VCaP (cell line): ENCODE measurements around the gene IQCE.

ENCODE experiments used
- H3K27ac ChIP-seq: fragments of 450-650 bp; 2 replicates; pipeline ENCODE4 v1.5.1; 2017
- TF ChIP-seq, protein P1 (sequence below): fragments of 450-650 bp; conservative IDR thresholded peaks from 2 replicates; pipeline ENCODE4 v1.5.1; 2017; ENCODE audit warnings: mild to moderate bottlenecking, moderate library complexity

Gene IQCE

DNA sequence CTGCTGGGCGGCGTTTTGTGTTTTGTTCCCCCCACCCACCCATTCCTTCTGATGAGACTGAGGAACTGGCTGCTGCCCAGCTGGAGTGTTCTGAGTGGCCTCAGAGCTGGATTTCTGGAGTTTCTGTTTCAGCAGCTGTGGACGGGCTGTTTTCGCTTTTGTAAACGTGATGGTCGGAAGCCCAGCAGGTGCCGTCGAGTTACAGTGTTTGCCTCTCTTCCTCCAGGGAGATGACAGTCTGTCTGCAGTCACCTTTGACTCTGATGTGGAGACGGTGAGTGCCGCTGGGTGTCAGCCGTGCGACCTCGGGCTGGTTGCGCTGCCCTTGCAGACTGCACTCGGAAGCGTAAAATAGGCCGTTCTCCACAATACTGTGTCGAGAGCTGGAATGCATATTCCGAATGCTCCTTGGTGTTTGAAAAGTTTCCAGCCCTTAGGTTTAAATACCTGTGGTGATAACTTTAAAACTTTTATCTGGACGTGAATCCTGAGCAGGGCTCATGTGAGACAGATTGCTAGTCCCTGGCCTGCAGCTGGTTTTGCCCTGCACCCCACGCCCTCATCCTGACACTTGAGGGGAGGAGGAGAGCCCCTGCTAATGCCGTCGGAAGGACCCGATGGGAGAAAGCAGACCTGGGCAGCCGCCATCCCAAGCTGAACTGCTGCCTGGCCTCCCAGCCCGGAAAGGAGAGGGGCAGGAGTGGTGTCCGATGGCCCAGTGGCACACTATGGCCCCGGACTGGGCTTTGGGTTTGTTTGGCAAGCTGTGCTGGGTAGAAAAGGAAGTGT is 8.3 kb downstream of the IQCE start:
- TF ChIP-seq, protein P1, sequence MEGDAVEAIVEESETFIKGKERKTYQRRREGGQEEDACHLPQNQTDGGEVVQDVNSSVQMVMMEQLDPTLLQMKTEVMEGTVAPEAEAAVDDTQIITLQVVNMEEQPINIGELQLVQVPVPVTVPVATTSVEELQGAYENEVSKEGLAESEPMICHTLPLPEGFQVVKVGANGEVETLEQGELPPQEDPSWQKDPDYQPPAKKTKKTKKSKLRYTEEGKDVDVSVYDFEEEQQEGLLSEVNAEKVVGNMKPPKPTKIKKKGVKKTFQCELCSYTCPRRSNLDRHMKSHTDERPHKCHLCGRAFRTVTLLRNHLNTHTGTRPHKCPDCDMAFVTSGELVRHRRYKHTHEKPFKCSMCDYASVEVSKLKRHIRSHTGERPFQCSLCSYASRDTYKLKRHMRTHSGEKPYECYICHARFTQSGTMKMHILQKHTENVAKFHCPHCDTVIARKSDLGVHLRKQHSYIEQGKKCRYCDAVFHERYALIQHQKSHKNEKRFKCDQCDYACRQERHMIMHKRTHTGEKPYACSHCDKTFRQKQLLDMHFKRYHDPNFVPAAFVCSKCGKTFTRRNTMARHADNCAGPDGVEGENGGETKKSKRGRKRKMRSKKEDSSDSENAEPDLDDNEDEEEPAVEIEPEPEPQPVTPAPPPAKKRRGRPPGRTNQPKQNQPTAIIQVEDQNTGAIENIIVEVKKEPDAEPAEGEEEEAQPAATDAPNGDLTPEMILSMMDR = no peak
- H3K27ac ChIP-seq = no peak overlapping the region

DNA sequence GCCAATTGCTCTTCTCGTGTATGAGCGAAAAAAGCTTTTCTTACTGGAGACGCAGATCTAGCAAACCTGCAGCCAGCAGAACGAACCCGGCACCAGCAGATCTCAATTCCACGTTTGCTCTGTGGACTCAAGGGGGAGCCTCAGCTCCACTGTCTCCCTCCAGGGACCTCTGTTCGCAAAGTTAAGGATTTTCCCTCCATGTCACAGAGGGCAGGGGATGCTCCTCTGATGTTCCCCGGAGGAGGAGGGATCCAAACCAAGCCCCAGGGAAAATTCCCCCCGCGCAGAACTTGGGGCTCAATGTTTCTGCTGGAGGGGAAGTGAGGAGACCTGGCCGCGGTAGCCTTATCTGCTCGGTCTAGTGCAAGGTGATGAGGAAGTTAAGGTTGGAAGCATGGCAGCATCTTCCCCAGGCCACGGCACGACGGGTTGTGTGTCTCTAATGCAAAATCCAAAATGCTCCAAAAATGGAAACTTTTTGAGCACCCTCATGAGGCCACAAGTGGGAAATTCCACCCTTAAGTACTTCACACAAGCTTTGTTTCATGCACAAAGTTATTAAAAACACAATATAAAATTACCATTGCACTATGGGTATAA is 9.0 kb downstream of the IQCE start:
- no peak overlapping the region for H3K27ac ChIP-seq
- TF ChIP-seq, protein P1 = peak; percentile 60

DNA sequence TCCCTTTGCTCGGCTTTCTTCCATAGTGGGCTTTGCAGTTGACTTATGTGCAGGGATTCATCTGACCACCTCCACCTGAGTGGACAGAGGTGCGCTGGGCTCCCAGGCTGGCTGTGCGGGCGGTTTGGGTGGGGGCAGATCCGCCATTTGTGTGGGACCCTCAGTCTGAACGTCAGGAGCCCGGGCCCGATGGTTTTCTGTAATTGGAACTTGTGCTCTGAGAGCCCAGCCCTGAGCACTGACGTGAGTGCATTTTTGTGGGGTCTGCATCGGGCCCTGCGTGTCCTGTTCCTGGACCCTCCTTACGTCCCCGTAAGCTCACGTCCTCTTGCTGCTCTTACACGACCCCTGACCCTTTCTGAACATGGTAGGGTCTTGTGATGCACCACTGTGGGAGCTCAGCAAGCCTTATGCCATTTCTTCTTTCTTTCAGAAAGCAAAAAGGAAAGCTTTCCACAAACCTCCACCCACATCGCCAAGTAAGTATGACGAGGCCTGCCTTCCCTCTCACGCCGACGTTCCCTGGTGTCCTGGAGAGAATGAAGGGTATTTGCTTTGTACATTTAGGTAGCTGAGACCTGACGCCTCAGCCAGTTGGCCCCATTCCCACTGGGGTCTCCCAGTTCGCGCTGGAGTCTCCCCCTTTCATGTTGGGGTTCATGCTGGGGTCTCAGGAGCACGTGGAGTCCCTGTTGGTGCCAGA is 9.9 kb downstream of the IQCE start:
- TF ChIP-seq, protein P1 = no peak
- no peak overlapping the region for H3K27ac ChIP-seq

- TF ChIP-seq, protein P1 = no peak
- no peak overlapping the region for H3K27ac ChIP-seq
Measured at GRCh38 chr7:2569421-2569820, 10.6 kb downstream of the IQCE start.

DNA sequence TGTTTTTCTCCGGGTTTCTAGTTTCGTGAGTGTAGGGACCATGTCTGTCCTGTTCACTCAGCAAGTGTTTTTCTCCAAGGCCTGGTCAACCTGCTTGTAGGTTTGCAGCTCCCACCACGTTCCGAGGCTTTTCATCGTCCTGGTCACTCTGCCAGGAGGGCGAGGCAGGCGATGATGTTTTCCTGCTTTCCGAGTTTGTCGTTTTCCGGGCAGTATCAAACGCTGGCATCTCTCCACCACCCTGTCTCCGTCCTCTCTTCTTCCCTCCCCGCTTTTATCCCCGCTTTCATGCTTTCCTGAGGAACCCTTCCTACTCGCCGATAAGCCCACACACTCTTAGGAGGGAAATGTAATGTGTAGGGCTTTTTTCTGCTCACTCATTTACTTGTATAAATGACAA is 11.2 kb downstream of the IQCE start:
- H3K27ac ChIP-seq = no peak overlapping the region
- TF ChIP-seq, protein P1 = no peak

- H3K27ac ChIP-seq = no peak overlapping the region
- TF ChIP-seq, protein P1 = no peak
Measured at GRCh38 chr7:2571409-2571808, 12.6 kb downstream of the IQCE start.

DNA sequence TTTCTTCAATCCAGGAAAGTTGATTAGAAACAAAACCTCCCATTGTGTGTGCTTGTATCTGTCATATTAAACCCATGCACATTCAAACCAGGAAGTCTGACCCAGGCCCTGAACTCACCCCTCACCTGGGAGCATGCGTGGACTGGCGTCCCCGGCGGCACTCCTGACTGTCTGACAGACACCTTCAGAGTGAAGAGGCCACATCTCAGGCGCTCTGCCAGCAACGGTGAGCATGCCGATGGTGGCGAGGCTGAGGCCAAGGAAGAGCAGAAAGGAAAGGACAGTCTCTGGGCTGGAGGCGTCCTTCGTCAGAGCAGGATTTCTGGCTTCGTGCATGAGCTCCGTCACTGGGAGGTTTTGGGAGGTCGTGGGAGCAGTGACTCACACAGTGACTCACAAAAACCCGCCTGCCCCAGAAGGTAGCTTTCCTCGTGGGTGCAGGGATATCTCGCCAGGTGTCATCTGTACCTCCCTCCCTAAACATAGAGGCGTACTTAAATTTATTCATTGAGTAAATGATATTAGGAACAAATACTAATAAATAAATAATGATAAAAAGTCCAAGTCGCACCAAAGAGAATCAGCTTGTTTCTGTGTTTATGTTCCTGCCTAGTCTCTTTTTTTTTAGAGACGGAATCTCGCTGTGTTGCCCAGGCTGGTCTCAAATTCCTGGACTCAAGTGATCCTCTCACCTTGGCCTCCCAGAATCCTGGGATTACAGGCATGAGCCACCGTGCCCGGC is 13.5 kb downstream of the IQCE start:
- TF ChIP-seq, protein P1 = no peak
- no peak overlapping the region for H3K27ac ChIP-seq
